HepG2 (cell line): ENCODE measurements around the gene LCAT. TPM values are rescaled to one million over a fixed set of nuclear protein-coding genes. Genes with fewer than 3 reads are reported as not detected.

Source experiments
- ARNTL ChIP-seq: sonication (generic); formaldehyde crosslinking; IDR thresholded peaks from 2 replicates; pipeline ENCODE4 v1.4.0; 2020; ENCODE audit warnings: mild to moderate bottlenecking, missing genetic modification reagents
- CBX2 ChIP-seq, 2 experiments: fragments of 200-600 bp in 1 of 2; sonication (generic); formaldehyde crosslinking in 1 of 2; IDR thresholded peaks; 2 replicates each; pipeline versions ENCODE4 v1.7.0 to v1.8.1; 2018 to 2022; ENCODE audit warnings: low read depth in 2 of 2, low read length in 1 of 2, mild to moderate bottlenecking in 1 of 2, missing genetic modification reagents in 1 of 2
- CREM ChIP-seq, 2 experiments: sonication (generic) in 1 of 2; formaldehyde crosslinking in 1 of 2; IDR thresholded peaks; 2 replicates each; pipeline versions ENCODE4 v1.4.0 to v1.6.1; 2016 to 2020; ENCODE audit warnings: antibody characterized with exemption in 1 of 2, mild to moderate bottlenecking in 1 of 2, missing genetic modification reagents in 1 of 2
- FOXC1 ChIP-seq: sonication (generic); formaldehyde crosslinking; IDR thresholded peaks from 2 replicates; pipeline ENCODE4 v1.8.0; 2022; ENCODE audit warnings: mild to moderate bottlenecking, missing genetic modification reagents, borderline replicate concordance
- GABPB1 ChIP-seq: IDR thresholded peaks from 2 replicates; pipeline ENCODE4 v1.6.1; 2016; ENCODE audit warnings: mild to moderate bottlenecking, missing genetic modification reagents, moderate library complexity, missing compliant biosample characterization
- IKZF4 ChIP-seq: sonication (generic); formaldehyde crosslinking; IDR thresholded peaks from 2 replicates; pipeline ENCODE4 v1.5.1; 2020; ENCODE audit warnings: borderline replicate concordance, mild to moderate bottlenecking, low read depth, missing genetic modification reagents; ENCODE audit errors: not compliant biosample characterization
- POLR2AphosphoS2 ChIP-seq: IDR thresholded peaks from 2 replicates; pipeline ENCODE4 v1.6.1; 2011; ENCODE audit warnings: low read depth, low read length, improper control_type of control experiment
- RBFOX2 ChIP-seq: fragments of 200-400 bp; formaldehyde crosslinking; IDR thresholded peaks from 2 replicates; pipeline ENCODE4 v1.6.1; 2017; ENCODE audit warnings: low read depth, mild to moderate bottlenecking, low read length
- SMAD9 ChIP-seq: sonication (generic); formaldehyde crosslinking; IDR thresholded peaks from 2 replicates; pipeline ENCODE4 v1.5.1; 2020; ENCODE audit warnings: mild to moderate bottlenecking, missing genetic modification reagents
- SRSF4 ChIP-seq: fragments of 200-400 bp; formaldehyde crosslinking; IDR thresholded peaks from one replicate; pipeline ENCODE4 v1.6.1; 2018; ENCODE audit warnings: mild to moderate bottlenecking, low read depth, low read length, moderate library complexity; ENCODE audit not compliant: poor library complexity, severe bottlenecking
- ZBTB20 ChIP-seq: sonication (generic); formaldehyde crosslinking; IDR thresholded peaks from 2 replicates; pipeline ENCODE4 v1.8.1; 2023; ENCODE audit warnings: missing genetic modification reagents, low read depth, mild to moderate bottlenecking, borderline replicate concordance
- ZFP37 ChIP-seq: sonication (generic); formaldehyde crosslinking; IDR thresholded peaks from 2 replicates; pipeline ENCODE4 v1.4.0; 2020; ENCODE audit warnings: missing genetic modification reagents, borderline replicate concordance
- ZFP90 ChIP-seq: sonication (generic); formaldehyde crosslinking; IDR thresholded peaks from 2 replicates; pipeline ENCODE4 v1.8.0; 2022; ENCODE audit warnings: missing genetic modification reagents, mild to moderate bottlenecking, inconsistent platforms, borderline replicate concordance
- ZNF10 ChIP-seq: sonication (generic); formaldehyde crosslinking; IDR thresholded peaks from 2 replicates; pipeline ENCODE4 v1.4.0; 2020; ENCODE audit warnings: mild to moderate bottlenecking, low read depth, missing genetic modification reagents, borderline replicate concordance
- ZNF296 ChIP-seq: sonication (generic); formaldehyde crosslinking; conservative IDR thresholded peaks from 2 replicates; pipeline ENCODE4 v1.5.0; 2020; ENCODE audit warnings: mild to moderate bottlenecking, missing genetic modification reagents
- ZNF326 ChIP-seq: sonication (generic); formaldehyde crosslinking; IDR thresholded peaks from 2 replicates; pipeline ENCODE4 v1.4.0; 2020; ENCODE audit warnings: missing genetic modification reagents, borderline replicate concordance
- ZNF432 ChIP-seq: sonication (generic); formaldehyde crosslinking; IDR thresholded peaks from 2 replicates; pipeline ENCODE4 v1.5.0; 2020; ENCODE audit warnings: missing genetic modification reagents, mild to moderate bottlenecking, borderline replicate concordance
- ZNF451 ChIP-seq: sonication (generic); formaldehyde crosslinking; IDR thresholded peaks from 2 replicates; pipeline ENCODE4 v1.5.0; 2020; ENCODE audit warnings: mild to moderate bottlenecking, missing genetic modification reagents
- polyA plus RNA-seq, 8 experiments: library from polyadenylated mRNA; depleted of rRNA in 3 of 8; stranded (reverse) in 7 of 8; unstranded in 1 of 8; fragments of >200 nt; fragmentation: Illumina TruSeq in 4 of 8; extraction: Trizol in 4 of 8; gene quantifications; 2 replicates each; pipeline versions ENCODE4 v1.2.1 to v1.2.3, GENCODE V29; 2011 to 2016; ENCODE audit warnings: low read depth in 4 of 8, missing spikeins in 1 of 8, mixed read lengths in 1 of 8; ENCODE audit not compliant: insufficient read depth in 1 of 8
- total RNA-seq, 5 experiments: library from RNA; depleted of rRNA; stranded (reverse); fragments of >200 nt; fragmentation: Illumina TruSeq; extraction: Trizol; gene quantifications; 2 replicates each; pipeline ENCODE4 v1.2.3, GENCODE V29; 2016; ENCODE audit warnings: low read depth in 1 of 5
- TF ChIP-seq, protein P1 (sequence below): sonication (generic); formaldehyde crosslinking; IDR thresholded peaks from 2 replicates; pipeline ENCODE4 v1.5.1; 2020; ENCODE audit warnings: missing genetic modification reagents, mild to moderate bottlenecking, borderline replicate concordance
- TF ChIP-seq, protein P2 (sequence below): sonication (generic); formaldehyde crosslinking; IDR thresholded peaks from 2 replicates; pipeline ENCODE4 v1.4.0; 2020; ENCODE audit warnings: missing genetic modification reagents
- TF ChIP-seq, protein P3 (sequence below): sonication (generic); formaldehyde crosslinking; IDR thresholded peaks from 2 replicates; pipeline ENCODE4 v1.8.0; 2022; ENCODE audit warnings: missing genetic modification reagents, mild to moderate bottlenecking, moderate library complexity, borderline replicate concordance

The LCAT gene
- total and polyA plus RNA-seq, 2 of the 13 experiments (the other 11 are each of a cell fraction or from before 2014, with no cell fraction given): 36.1 to 38.9 TPM

DNA sequence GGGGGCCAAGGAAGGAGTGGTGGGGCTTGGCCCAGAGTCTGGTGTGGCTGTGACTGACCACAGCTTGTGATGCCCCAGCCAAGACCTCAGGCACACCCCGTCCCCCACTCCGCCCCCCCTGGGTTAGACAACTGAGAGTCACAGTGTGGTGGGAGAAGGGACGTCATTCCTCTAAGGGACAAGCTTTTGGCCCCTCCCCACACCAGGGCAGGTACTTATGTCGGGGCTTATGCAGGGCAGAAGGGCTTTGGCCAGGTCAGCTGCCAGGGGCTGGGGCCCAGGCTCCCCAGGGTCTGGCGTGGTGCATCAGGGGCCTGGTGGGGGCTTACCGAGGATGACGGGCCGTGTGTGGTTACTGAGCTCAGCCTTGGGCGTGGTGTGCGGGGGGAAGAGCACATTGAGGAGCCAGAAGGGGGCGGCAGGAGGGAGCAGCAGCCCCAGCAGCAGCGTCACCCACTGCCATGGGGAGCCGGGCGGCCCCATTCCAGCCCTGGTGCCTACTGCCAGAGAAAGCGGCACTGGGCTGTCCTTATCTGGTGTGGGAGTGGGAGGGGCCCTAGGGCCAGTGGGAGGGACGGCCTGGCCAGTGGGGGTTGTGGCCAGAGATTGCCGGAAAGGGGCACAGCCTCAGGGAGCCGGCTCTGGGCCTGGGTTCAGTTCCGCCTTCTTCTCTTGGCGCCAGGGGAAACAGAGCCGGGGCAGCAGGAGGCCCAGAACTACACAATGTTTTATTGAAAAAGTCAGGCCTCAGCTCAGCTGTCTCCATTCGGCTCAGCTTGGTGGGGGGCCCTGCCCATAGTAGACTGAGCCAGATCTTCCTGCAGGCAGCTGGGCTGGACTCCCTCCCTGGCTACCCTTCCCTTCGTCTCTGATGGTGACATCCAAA is at the start of gene LCAT (continued):
- TF ChIP-seq CBX2 (IDR thresholded peaks at IDR 0.05; ENCODE audit: low read depth, low read length) (no peak), CBX2 (CRISPR knock-in tag; IDR thresholded peaks at IDR 0.05; ENCODE audit: low read depth) (peak; percentile 39; the same call in 1 of the 2 replicates), ZNF10 (CRISPR knock-in tag) (no peak), SRSF4 (no peak), GABPB1 (CRISPR knock-in tag) (peak; percentile 68), ZNF451 (CRISPR knock-in tag) (peak; percentile 76; the same call in 1 of the 2 replicates), POLR2AphosphoS2 (peak; percentile 86), ARNTL (CRISPR knock-in tag) (no peak), ZFP37 (no peak), ZNF432 (CRISPR knock-in tag) (no peak), ZNF326 (CRISPR knock-in tag) (no peak), SMAD9 (CRISPR knock-in tag) (no peak), FOXC1 (CRISPR knock-in tag) (no peak; the same call in 1 of the 2 replicates), IKZF4 (CRISPR knock-in tag) (peak; percentile 33), ZFP90 (peak; percentile 17; the same call in 1 of the 2 replicates), CREM (IDR thresholded peaks at IDR 0.05) (no peak), CREM (CRISPR knock-in tag; IDR thresholded peaks at IDR 0.05) (no peak), RBFOX2 (peak; percentile 97), ZBTB20 (no peak), ZNF296 (CRISPR knock-in tag) (no peak; the same call in 1 of the 2 replicates)
- TF ChIP-seq, protein P1, sequence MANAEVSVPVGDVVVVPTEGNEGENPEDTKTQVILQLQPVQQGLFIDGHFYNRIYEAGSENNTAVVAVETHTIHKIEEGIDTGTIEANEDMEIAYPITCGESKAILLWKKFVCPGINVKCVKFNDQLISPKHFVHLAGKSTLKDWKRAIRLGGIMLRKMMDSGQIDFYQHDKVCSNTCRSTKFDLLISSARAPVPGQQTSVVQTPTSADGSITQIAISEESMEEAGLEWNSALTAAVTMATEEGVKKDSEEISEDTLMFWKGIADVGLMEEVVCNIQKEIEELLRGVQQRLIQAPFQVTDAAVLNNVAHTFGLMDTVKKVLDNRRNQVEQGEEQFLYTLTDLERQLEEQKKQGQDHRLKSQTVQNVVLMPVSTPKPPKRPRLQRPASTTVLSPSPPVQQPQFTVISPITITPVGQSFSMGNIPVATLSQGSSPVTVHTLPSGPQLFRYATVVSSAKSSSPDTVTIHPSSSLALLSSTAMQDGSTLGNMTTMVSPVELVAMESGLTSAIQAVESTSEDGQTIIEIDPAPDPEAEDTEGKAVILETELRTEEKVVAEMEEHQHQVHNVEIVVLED (CRISPR knock-in tag): peak; percentile 25; the same call in 1 of the 2 replicates
- TF ChIP-seq, protein P2, sequence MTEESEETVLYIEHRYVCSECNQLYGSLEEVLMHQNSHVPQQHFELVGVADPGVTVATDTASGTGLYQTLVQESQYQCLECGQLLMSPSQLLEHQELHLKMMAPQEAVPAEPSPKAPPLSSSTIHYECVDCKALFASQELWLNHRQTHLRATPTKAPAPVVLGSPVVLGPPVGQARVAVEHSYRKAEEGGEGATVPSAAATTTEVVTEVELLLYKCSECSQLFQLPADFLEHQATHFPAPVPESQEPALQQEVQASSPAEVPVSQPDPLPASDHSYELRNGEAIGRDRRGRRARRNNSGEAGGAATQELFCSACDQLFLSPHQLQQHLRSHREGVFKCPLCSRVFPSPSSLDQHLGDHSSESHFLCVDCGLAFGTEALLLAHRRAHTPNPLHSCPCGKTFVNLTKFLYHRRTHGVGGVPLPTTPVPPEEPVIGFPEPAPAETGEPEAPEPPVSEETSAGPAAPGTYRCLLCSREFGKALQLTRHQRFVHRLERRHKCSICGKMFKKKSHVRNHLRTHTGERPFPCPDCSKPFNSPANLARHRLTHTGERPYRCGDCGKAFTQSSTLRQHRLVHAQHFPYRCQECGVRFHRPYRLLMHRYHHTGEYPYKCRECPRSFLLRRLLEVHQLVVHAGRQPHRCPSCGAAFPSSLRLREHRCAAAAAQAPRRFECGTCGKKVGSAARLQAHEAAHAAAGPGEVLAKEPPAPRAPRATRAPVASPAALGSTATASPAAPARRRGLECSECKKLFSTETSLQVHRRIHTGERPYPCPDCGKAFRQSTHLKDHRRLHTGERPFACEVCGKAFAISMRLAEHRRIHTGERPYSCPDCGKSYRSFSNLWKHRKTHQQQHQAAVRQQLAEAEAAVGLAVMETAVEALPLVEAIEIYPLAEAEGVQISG (CRISPR knock-in tag): peak; percentile 58
- TF ChIP-seq, protein P3, sequence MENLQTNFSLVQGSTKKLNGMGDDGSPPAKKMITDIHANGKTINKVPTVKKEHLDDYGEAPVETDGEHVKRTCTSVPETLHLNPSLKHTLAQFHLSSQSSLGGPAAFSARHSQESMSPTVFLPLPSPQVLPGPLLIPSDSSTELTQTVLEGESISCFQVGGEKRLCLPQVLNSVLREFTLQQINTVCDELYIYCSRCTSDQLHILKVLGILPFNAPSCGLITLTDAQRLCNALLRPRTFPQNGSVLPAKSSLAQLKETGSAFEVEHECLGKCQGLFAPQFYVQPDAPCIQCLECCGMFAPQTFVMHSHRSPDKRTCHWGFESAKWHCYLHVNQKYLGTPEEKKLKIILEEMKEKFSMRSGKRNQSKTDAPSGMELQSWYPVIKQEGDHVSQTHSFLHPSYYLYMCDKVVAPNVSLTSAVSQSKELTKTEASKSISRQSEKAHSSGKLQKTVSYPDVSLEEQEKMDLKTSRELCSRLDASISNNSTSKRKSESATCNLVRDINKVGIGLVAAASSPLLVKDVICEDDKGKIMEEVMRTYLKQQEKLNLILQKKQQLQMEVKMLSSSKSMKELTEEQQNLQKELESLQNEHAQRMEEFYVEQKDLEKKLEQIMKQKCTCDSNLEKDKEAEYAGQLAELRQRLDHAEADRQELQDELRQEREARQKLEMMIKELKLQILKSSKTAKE (CRISPR knock-in tag): peak; percentile 8; the same call in 1 of the 2 replicates
